HepG2 (cell line): Measurements from ENCODE around the gene AKAP8. TPM values are rescaled to one million over a fixed set of nuclear protein-coding genes. Genes with fewer than 3 reads are reported as not detected.

Experiments
- ATM ChIP-seq: fragments of 450-650 bp; IDR thresholded peaks from 2 replicates; pipeline ENCODE4 v1.7.1; 2017; ENCODE audit warnings: mild to moderate bottlenecking, borderline replicate concordance
- EEA1 ChIP-seq: sonication (generic); formaldehyde crosslinking; IDR thresholded peaks from 2 replicates; pipeline ENCODE4 v1.5.1; 2020; ENCODE audit warnings: mild to moderate bottlenecking, missing genetic modification reagents, borderline replicate concordance
- ELF1 ChIP-seq: sonication (generic); formaldehyde crosslinking; IDR thresholded peaks from 2 replicates; pipeline ENCODE4 v1.4.0; 2020; ENCODE audit warnings: missing genetic modification reagents
- GABPB1 ChIP-seq: IDR thresholded peaks from 2 replicates; pipeline ENCODE4 v1.6.1; 2016; ENCODE audit warnings: mild to moderate bottlenecking, missing genetic modification reagents, moderate library complexity, missing compliant biosample characterization
- HMG20B ChIP-seq: conservative IDR thresholded peaks from 2 replicates; pipeline ENCODE4 v1.6.1; 2016; ENCODE audit warnings: missing genetic modification reagents, missing compliant biosample characterization
- IKZF4 ChIP-seq: sonication (generic); formaldehyde crosslinking; IDR thresholded peaks from 2 replicates; pipeline ENCODE4 v1.5.1; 2020; ENCODE audit warnings: borderline replicate concordance, mild to moderate bottlenecking, low read depth, missing genetic modification reagents; ENCODE audit errors: not compliant biosample characterization
- MTF1 ChIP-seq: sonication (generic); formaldehyde crosslinking; IDR thresholded peaks from 2 replicates; pipeline ENCODE4 v1.5.0; 2020; ENCODE audit warnings: missing genetic modification reagents
- PAX8 ChIP-seq: sonication (generic); formaldehyde crosslinking; IDR thresholded peaks from 2 replicates; pipeline ENCODE4 v1.8.0; 2022; ENCODE audit warnings: mild to moderate bottlenecking, missing genetic modification reagents, borderline replicate concordance
- RARG ChIP-seq: sonication (generic); formaldehyde crosslinking; IDR thresholded peaks from 2 replicates; pipeline ENCODE4 v1.4.0; 2020; ENCODE audit warnings: low read depth, mild to moderate bottlenecking, missing genetic modification reagents
- RBM22 ChIP-seq: fragments of 200-400 bp; formaldehyde crosslinking; optimal IDR thresholded peaks from 2 replicates; pipeline ENCODE3; 2017; ENCODE audit warnings: mild to moderate bottlenecking, low read length, moderate library complexity
- REPIN1 ChIP-seq: sonication (generic); formaldehyde crosslinking; IDR thresholded peaks from 2 replicates; pipeline ENCODE4 v1.8.0; 2022; ENCODE audit warnings: missing genetic modification reagents, low read depth, mild to moderate bottlenecking, borderline replicate concordance
- XRCC5 ChIP-seq: fragments of 200-400 bp; formaldehyde crosslinking; optimal IDR thresholded peaks from 2 replicates; pipeline ENCODE3; 2017; ENCODE audit warnings: mild to moderate bottlenecking, low read length
- ZBTB21 ChIP-seq: sonication (generic); formaldehyde crosslinking; IDR thresholded peaks from 2 replicates; pipeline ENCODE4 v1.4.0; 2020; ENCODE audit warnings: missing genetic modification reagents
- ZKSCAN1 ChIP-seq: fragments of 150-350 bp; IDR thresholded peaks from 2 replicates; pipeline ENCODE4 v1.6.1; 2014; ENCODE audit warnings: low read length
- ZNF275 ChIP-seq: sonication (generic); formaldehyde crosslinking; IDR thresholded peaks from 2 replicates; pipeline ENCODE4 v1.8.0; 2022; ENCODE audit warnings: missing genetic modification reagents, mild to moderate bottlenecking, inconsistent platforms, borderline replicate concordance
- ZNF446 ChIP-seq: sonication (generic); formaldehyde crosslinking; IDR thresholded peaks from 2 replicates; pipeline ENCODE4 v1.5.0; 2020; ENCODE audit warnings: mild to moderate bottlenecking, missing genetic modification reagents
- ZNF563 ChIP-seq: sonication (generic); formaldehyde crosslinking; IDR thresholded peaks from 2 replicates; pipeline ENCODE4 v1.8.0; 2022; ENCODE audit warnings: mild to moderate bottlenecking, moderate library complexity, missing genetic modification reagents
- polyA plus RNA-seq, 8 experiments: library from polyadenylated mRNA; depleted of rRNA in 3 of 8; stranded (reverse) in 7 of 8; unstranded in 1 of 8; fragments of >200 nt; fragmentation: Illumina TruSeq in 4 of 8; extraction: Trizol in 4 of 8; gene quantifications; 2 replicates each; pipeline versions ENCODE4 v1.2.1 to v1.2.3, GENCODE V29; 2011 to 2016; ENCODE audit warnings: low read depth in 4 of 8, missing spikeins in 1 of 8, mixed read lengths in 1 of 8; ENCODE audit not compliant: insufficient read depth in 1 of 8
- total RNA-seq, 5 experiments: library from RNA; depleted of rRNA; stranded (reverse); fragments of >200 nt; fragmentation: Illumina TruSeq; extraction: Trizol; gene quantifications; 2 replicates each; pipeline ENCODE4 v1.2.3, GENCODE V29; 2016; ENCODE audit warnings: low read depth in 1 of 5
- TF ChIP-seq, protein P1 (sequence below): sonication (generic); formaldehyde crosslinking; IDR thresholded peaks from 2 replicates; pipeline ENCODE4 v1.5.1; 2020; ENCODE audit warnings: missing genetic modification reagents, mild to moderate bottlenecking, borderline replicate concordance
- TF ChIP-seq, protein P2 (sequence below), 2 experiments: IDR thresholded peaks; 2 replicates each; pipeline ENCODE4 v1.6.1; 2011 to 2012; ENCODE audit warnings: low read length in 2 of 2, borderline replicate concordance in 1 of 2, low read depth in 1 of 2, mild to moderate bottlenecking in 1 of 2, moderate library complexity in 1 of 2
- TF ChIP-seq, protein P3 (sequence below): sonication (generic); formaldehyde crosslinking; IDR thresholded peaks from 2 replicates; pipeline ENCODE4 v1.9.0; 2021; ENCODE audit warnings: missing genetic modification reagents, borderline replicate concordance
- TF ChIP-seq, protein P4 (sequence below): sonication (generic); formaldehyde crosslinking; IDR thresholded peaks from 2 replicates; pipeline ENCODE4 v1.4.0; 2020; ENCODE audit warnings: mild to moderate bottlenecking, missing genetic modification reagents

The AKAP8 gene
- total and polyA plus RNA-seq, 2 of the 13 experiments (the other 11 are each of a cell fraction or from before 2014, with no cell fraction given): 15.9 to 22.1 TPM

DNA sequence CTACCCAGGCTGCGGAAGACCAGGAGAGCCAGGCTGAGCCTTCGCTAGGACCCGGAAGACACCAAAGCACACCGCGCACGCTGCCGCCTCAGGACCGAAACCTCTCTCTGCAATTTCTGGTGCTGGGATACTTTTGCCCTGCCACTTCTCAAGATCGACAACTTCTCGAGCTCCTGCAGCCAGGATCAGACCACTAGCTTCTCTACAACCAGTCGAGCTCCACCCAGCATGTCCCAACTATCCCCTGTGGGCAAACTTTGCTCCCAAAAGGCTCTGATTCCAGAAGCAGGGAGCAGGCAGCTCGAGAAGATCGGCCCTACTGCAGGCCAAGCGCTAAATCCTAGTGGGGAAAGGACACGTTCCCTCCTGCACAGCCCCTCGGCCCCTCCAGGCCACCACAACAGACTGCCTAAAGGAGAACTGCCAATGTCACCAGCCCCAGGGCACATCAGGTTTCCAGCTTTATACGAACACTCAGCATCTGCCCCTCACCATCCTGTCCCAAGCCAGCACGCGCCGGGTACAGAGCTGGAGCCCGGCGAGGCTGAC, 979 bp downstream of the AKAP8 start (continued):
- no peak for TF ChIP-seq ZBTB21
- no peak for TF ChIP-seq PAX8 (CRISPR knock-in tag)
- TF ChIP-seq EEA1 (CRISPR knock-in tag): no peak
- TF ChIP-seq GABPB1 (CRISPR knock-in tag): no peak
- TF ChIP-seq ZNF275 (CRISPR knock-in tag): no peak
- no peak; the same call in 1 of the 2 replicates for TF ChIP-seq ZNF563
- TF ChIP-seq REPIN1: no peak
- no peak for TF ChIP-seq IKZF4 (CRISPR knock-in tag)
- TF ChIP-seq, protein P1, sequence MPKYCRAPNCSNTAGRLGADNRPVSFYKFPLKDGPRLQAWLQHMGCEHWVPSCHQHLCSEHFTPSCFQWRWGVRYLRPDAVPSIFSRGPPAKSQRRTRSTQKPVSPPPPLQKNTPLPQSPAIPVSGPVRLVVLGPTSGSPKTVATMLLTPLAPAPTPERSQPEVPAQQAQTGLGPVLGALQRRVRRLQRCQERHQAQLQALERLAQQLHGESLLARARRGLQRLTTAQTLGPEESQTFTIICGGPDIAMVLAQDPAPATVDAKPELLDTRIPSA: 0 out of 2 replicates have a peak, but pooled peaks have one; percentile 25
- no peak for TF ChIP-seq ZKSCAN1
- no peak for TF ChIP-seq RBM22
- no peak for TF ChIP-seq XRCC5
- TF ChIP-seq ELF1 (CRISPR knock-in tag): 0 out of 2 replicates have a peak, but pooled peaks have one; percentile 25
- no peak for TF ChIP-seq MTF1 (CRISPR knock-in tag)
- TF ChIP-seq ATM: no peak
- TF ChIP-seq, protein P2, sequence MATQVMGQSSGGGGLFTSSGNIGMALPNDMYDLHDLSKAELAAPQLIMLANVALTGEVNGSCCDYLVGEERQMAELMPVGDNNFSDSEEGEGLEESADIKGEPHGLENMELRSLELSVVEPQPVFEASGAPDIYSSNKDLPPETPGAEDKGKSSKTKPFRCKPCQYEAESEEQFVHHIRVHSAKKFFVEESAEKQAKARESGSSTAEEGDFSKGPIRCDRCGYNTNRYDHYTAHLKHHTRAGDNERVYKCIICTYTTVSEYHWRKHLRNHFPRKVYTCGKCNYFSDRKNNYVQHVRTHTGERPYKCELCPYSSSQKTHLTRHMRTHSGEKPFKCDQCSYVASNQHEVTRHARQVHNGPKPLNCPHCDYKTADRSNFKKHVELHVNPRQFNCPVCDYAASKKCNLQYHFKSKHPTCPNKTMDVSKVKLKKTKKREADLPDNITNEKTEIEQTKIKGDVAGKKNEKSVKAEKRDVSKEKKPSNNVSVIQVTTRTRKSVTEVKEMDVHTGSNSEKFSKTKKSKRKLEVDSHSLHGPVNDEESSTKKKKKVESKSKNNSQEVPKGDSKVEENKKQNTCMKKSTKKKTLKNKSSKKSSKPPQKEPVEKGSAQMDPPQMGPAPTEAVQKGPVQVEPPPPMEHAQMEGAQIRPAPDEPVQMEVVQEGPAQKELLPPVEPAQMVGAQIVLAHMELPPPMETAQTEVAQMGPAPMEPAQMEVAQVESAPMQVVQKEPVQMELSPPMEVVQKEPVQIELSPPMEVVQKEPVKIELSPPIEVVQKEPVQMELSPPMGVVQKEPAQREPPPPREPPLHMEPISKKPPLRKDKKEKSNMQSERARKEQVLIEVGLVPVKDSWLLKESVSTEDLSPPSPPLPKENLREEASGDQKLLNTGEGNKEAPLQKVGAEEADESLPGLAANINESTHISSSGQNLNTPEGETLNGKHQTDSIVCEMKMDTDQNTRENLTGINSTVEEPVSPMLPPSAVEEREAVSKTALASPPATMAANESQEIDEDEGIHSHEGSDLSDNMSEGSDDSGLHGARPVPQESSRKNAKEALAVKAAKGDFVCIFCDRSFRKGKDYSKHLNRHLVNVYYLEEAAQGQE (IDR thresholded peaks at IDR 0.05; ENCODE audit: borderline replicate concordance in 1 of 2, low read depth in 1 of 2, low read length in 2 of 2): no peak
- TF ChIP-seq, protein P3, sequence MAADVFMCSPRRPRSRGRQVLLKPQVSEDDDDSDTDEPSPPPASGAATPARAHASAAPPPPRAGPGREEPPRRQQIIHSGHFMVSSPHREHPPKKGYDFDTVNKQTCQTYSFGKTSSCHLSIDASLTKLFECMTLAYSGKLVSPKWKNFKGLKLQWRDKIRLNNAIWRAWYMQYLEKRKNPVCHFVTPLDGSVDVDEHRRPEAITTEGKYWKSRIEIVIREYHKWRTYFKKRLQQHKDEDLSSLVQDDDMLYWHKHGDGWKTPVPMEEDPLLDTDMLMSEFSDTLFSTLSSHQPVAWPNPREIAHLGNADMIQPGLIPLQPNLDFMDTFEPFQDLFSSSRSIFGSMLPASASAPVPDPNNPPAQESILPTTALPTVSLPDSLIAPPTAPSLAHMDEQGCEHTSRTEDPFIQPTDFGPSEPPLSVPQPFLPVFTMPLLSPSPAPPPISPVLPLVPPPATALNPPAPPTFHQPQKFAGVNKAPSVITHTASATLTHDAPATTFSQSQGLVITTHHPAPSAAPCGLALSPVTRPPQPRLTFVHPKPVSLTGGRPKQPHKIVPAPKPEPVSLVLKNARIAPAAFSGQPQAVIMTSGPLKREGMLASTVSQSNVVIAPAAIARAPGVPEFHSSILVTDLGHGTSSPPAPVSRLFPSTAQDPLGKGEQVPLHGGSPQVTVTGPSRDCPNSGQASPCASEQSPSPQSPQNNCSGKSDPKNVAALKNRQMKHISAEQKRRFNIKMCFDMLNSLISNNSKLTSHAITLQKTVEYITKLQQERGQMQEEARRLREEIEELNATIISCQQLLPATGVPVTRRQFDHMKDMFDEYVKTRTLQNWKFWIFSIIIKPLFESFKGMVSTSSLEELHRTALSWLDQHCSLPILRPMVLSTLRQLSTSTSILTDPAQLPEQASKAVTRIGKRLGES (CRISPR knock-in tag): no peak
- TF ChIP-seq ZNF446 (CRISPR knock-in tag): no peak
- TF ChIP-seq, protein P4, sequence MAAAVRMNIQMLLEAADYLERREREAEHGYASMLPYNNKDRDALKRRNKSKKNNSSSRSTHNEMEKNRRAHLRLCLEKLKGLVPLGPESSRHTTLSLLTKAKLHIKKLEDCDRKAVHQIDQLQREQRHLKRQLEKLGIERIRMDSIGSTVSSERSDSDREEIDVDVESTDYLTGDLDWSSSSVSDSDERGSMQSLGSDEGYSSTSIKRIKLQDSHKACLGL (CRISPR knock-in tag): peak; percentile 36; the same call in 1 of the 2 replicates
- TF ChIP-seq RARG: no peak
- TF ChIP-seq HMG20B (CRISPR knock-in tag): no peak
